HL-60/S4 (cell line): ENCODE measurements around the gene DIAPH3.

Experiments
- in situ Hi-C: fragments of 300-500 bp; cut with MboI; formaldehyde crosslinking; loops from 2 replicates; pipeline ENCODE4 v1.14.3; 2022; ENCODE audit warnings: low sequenced_read_pairs

Gene DIAPH3

DNA sequence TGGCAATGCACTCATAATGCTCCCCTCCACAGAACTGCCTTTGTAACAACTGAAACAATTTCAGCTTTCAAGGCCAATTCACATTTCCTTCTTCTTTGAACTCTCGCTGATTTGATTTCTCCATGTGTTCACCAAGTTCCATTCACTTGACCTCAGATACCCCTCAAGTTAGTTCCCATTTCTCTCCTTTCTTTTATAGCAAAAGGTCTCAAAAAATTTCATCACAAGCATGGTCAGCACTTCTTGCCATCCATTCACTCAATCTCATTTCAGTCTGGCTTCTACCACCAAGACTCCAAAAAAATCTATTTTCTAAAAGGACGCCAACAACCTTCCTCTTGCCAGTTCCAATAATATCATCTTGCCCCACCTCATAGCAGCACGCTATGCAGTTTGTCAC is 135.7 kb downstream of the DIAPH3 start:
- in situ Hi-C loops: no loop called here

DNA sequence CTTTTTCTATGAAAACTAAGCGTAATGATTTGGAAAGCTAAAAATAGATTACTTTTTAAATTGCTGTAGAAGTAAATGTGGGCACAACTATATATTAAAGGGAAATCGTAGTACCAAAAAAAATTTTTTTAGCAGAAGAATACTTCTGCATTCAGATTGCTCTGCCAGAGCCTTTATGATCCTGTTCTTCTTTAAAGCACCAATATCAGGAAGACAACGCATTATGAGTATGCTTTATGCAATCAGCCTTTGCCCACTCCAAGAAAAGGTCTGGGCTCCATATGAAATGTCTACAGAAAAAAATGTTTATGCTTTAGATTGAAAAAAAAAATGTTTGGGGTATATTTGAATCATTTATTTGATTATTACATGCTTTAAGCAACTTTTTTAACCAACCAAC is 137.4 kb downstream of the DIAPH3 start:
- in situ Hi-C loops: no loop called here

DNA sequence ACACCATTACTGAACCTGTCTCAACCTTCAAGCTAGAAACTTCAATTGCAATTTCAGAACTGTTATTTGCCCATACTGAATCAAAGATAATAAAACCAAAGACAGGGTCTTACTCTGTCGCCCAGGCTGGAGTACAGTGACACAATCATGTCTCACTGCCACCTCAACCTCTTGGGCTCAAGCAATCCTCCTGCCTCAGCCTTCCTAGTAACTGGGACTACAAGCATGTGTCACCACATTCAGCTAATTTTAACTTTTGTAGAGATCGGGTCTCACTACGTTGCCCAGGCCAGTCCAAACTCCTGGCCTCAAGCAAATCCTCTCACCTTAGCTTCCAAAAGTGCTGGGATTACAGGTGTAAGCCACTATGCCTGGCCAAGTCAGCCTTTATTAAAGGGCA is 143.4 kb downstream of the DIAPH3 start:
- in situ Hi-C loops: no loop called here

DNA sequence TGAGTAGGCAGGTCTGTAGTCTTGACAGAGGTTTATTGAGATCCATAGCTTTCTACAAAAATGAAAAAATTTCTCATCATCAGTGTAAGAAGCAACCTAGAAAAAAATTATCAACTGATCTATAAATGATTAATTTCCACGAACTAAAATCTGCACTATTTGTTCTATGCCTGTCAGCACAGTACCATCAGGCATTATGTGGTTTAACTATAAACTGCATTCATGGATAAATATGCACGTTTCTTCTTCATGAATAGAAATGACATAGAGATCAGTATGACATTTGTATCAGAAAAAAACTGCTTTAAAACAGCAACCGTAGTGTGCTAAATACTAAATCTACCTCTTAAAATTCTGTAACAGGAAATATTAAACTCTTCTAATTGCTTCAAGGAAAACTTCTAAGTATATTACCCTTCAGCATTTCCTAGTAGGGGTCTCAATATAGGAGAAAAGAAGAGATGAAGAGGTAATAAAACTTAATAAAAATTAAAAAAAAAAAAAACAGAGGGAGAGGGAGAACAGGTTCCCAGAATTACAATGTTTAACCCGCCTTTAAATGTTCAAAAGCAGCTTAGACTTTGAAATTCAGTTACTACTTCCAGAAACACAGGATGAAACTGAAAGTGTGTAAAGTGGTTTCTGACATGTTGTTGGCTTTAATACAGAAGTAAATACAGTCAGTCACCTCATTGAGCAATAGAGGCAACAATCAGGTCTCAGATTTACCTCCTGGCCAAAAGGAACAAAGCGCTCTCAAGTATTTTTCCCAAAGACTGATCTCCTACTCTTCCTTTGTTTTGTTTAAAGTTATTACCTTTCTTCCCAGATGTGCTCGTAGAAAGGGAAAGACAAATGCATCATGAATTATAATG is 144.4 kb downstream of the DIAPH3 start:
- in situ Hi-C loops: no loop called here

DNA sequence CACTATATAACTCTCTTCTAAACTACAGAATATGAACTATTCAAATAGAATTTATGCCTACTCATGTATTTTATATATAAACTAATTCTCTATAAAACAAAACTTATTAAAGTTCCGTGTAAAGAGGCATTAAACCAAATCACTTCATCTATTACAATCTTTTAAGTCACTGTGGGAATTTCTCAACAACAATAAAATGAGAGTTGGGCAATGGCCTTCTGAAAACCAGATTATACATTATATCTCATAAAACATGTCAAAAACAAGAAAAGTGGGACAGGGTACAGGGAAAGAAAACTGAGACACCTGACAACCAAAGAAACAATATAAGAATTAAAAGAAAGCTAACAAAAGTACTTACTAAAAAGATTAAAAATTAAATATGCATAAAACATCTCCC is 145.2 kb downstream of the DIAPH3 start:
- in situ Hi-C loops: no loop called here

DNA sequence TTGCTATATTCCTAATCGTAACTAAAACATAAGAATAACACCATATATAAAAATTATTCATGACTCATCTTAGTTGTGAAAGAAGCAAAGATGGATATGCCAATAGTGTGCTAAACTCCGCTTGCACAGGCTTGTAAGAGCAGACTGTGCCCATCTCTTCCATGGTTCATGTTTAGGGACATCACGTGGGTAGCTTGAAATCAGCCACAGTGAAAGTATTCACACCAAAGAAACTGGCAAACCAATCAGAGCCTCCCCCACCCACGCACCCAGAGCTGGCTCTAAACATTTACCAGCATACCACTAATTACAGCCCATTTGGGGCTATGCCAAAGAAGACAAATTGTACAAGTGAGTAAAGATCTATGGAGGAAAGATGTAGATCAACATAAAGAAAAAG is 147.5 kb downstream of the DIAPH3 start:
- in situ Hi-C loops: no loop called here

- in situ Hi-C loops: no loop called here
Observed at GRCh38 chr13:60013166-60013565, 150.6 kb downstream of the DIAPH3 start.

DNA sequence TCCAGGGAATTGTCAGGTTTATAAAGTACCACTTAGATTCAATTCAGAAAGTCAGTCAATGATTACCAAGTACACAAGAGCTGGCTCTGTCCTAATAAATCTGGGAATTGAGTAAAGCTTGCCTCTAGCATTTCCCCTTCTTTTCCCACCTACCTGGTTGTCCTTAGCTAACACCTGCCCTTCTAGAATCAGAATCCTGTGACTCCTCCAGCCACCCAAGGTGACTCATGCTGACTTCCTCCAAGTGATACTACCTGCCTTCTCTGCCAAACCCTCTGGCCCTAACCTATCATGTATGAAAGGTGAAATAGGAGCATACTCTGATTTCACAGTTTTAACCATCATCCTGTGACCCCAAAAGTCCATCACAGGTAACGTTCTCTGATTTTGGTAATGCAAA is 151.2 kb downstream of the DIAPH3 start:
- in situ Hi-C loops: no loop called here

DNA sequence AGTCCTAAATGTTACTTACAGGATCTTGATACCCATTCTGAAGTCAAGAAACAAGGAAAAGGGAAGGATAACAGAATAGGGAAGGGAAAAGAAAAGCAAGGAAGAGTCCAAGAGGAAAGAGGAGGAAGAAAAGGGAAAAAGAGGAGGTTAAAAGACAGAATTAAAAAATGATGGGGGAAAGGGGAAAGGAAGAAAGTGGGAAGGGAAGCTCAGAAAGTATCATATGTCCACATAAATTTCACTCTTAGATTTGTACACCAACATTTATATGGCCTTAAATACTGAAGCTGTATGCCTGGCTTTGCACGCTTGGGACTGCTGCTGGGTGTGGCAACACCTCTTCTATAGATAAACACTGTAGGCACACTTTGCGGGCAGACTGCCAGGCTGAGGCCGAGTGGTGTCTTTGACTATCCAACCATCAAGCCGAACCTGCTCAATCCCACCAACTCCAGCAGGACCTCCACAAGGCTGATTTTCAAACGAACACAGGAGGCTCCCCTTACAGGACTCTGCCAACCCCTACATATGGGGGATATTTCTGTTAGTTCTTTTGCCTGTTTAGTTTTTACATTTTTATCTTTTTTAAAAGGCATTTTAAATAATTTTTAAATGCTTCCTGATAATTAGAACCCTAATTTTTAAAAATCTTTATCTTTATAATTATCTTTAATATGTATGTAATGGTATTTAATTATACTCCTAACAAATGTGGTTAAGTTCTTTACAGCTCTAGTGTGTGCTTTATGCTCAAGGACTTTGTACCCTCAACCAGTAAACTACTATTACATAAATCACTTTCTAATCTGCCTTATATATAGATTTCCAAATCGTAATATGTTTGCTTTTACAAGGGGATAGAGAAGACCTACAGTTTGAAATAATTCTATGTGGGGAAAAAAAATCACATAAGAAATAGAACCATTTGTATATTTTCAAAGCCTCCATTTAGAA is 154.2 kb downstream of the DIAPH3 start:
- in situ Hi-C loops: no loop called here

- in situ Hi-C loops: no loop called here
Observed at GRCh38 chr13:60001889-60002288, 161.8 kb downstream of the DIAPH3 start.

- in situ Hi-C loops: no loop called here
Observed at GRCh38 chr13:60000976-60001375, 162.8 kb downstream of the DIAPH3 start.

- in situ Hi-C loops: no loop called here
Observed at GRCh38 chr13:60000081-60000480, 163.6 kb downstream of the DIAPH3 start.

- in situ Hi-C loops: no loop called here
Observed at GRCh38 chr13:59997976-59998375, 165.8 kb downstream of the DIAPH3 start.

DNA sequence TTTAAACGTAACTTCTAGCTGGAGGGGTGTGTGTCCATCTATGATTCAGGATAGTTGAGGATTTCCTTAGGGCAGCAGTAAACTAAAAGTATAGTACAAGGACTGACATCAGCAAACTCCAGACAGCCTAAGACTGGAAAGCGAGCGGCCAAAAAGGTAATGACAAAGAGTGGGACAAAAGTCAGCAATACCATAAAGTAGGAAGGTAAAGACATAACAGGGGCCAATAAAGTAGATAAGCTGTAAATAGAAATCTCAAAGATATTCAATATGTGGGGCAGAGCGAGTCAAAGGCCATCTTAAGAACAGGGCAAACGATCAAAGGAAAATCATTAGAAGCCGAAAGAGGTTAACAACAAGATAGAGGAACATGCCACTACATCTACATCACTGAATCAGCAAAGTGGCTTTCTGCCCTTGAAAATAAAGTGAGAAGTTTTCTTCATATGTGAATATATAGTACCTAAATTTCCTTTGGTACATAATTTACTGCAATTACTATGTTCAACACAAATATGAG is 167.2 kb downstream of the DIAPH3 start:
- in situ Hi-C loops: no loop called here

- in situ Hi-C loops: no loop called here
Observed at GRCh38 chr13:59991395-59991794, 172.3 kb downstream of the DIAPH3 start.

GRCh38 chr13:59982631-59983382 is 180.9 kb downstream of the DIAPH3 start:
- in situ Hi-C loops: no loop called here

- in situ Hi-C loops: no loop called here
Observed at GRCh38 chr13:59979589-59979988, 184.1 kb downstream of the DIAPH3 start.

DNA sequence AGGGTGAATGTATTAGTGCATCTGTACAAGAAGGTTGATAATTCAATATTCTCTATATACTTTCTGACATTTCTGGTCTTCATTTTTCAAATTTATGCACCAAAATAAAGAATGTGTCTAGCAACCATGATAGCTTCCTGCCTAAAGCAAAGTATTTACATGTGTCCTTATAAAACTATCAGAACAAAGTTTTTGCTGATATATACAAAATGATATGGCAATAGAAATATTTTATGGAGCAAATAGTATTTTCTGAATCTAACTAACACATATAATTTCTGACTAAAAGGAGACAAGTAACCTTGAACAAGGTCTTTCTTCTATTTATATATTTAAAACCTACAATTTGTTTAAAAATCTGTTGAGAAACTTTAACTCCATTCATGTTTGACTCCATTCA is 184.9 kb downstream of the DIAPH3 start:
- in situ Hi-C loops: no loop called here

DNA sequence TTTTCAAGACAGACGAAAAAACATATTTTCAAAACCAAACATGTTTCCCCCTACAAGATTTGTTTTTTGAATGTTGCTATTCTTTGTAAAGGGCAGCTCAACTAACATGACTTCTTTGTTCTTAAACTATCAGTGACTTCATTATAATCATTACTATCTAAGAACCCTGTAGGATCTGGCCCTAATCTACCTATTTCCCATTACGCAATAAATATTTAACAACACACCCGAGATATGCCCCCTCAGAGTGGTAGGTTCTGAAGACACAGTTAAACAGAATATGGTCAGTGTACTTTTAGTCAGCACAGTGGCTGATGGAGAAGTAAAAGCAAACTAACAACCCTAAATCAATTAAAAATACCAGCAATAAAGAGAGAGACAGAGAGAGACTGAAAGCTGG is 186.9 kb downstream of the DIAPH3 start:
- in situ Hi-C loops: no loop called here

GRCh38 chr13:59975807-59976435 is 187.8 kb downstream of the DIAPH3 start:
- in situ Hi-C loops: no loop called here
